GM10266 (cell line): ENCODE measurements around the gene ANGPTL4.

Experiments
- DNase-seq: peaks from one replicate; pipeline ENCODE4 v3.0.0; 2012; ENCODE audit errors: extremely low spot score
- CTCF ChIP-seq: IDR thresholded peaks from 2 replicates; pipeline ENCODE4 v1.5.1; 2012; ENCODE audit warnings: mild to moderate bottlenecking, low read depth; ENCODE audit not compliant: control insufficient read depth, insufficient read depth; ENCODE audit errors: missing control alignments

ANGPTL4 gene

DNA sequence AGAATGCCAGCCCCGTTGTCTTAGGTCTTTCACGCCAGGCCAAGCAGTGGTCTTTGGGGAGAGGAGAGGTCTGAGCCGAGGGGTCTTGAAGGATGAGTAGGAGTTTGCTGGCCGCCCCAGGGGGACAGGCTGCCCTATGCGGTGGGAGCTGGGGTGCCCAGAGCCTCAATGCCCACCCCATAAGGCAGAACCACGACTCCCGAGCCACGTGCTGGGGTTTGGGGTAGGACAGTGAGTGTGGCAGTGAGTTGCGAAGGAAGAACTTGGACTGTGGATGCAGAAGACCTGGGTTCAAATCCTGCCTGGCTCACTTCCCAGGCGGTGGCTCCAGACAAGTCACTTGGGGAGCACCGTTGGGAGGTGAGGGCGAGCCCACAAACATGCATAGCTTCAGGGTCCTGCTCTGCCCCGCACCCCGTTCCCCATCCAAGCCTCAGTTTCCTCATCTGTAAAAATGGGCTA is 31.7 kb downstream of the ANGPTL4 start:
- no peak for TF ChIP-seq CTCF
- DNase-seq = no peak

DNA sequence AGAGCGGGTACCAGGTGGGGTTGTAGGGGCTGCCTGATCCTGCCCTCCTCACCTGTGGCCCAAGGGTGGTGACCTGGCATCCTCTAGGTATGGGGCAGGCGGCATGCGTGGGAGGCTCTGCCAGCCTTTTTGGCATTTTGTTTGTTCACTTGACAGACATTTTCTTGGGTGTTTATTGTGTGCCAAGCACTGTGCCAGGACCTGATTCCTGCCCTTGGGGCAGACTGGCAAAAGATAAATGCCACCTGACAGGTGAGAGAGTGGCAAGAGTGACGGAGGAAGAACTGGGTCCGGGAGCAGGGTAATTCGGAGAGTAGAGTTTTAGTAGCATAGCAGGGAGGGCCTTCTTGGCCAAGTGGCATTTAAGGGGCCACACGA is 32.2 kb downstream of the ANGPTL4 start:
- DNase-seq = no peak
- TF ChIP-seq CTCF = no peak

DNA sequence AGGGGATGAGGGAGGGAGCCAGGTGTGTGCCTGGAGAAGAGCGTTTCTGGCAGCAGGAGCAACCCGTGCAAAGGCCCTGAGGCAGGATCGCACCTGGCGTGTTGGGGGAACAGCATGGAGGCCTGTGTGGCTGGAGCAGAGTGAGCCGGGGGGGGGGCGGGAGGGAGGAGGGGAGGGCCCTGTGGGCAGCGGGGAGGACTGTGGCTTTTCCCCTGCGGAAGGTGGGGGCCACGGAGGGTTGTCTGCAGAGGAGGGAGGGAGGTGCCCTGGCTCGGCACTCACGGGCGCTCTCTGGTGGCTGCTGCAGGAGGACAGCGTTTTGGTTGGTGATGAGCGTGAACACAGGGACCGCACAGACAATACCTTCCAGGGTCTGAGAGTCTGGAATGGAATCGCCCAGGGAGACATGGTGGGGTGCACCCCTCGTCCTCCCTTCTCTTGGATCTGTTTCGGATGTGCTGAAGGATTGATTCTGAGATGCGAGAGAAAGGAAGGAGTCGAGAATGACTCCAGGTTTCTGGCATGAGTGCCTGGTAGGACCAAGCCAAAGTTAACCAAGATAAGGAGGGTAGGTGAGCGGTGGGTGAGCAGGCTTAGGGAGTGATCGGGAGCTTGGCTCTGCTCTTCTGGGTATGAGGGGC is 32.7 kb downstream of the ANGPTL4 start:
- peak; percentile 91 for DNase-seq
- peak; percentile 66 for TF ChIP-seq CTCF

DNA sequence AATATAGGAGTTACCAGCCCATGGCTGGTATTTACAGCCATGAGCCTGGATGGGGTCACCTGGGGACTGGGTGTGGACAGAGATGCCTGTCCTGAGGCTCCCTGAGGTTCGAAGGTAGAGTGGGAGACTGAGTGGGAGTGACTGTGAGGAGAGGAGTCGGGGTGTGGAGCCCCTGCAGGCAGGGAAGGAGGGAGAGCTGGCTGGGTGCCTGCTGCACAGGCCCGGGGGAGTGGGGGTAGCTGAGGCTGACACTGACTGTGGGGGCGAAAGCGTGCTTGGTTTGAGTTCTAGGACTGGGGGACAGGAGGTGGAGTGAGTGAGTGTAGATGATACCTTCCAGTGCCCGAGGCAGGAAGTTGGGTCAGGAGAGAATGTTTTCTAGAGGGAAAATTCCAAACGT is 33.3 kb downstream of the ANGPTL4 start:
- TF ChIP-seq CTCF = no peak
- DNase-seq = no peak

- no peak for DNase-seq
- TF ChIP-seq CTCF = no peak
Measured at GRCh38 chr19:8397746-8398310, 33.9 kb downstream of the ANGPTL4 start.

- no peak for DNase-seq
- no peak for TF ChIP-seq CTCF
Measured at GRCh38 chr19:8398311-8398771, 34.4 kb downstream of the ANGPTL4 start.

GRCh38 chr19:8399681-8400188 is 35.8 kb downstream of the ANGPTL4 start:
- no peak for DNase-seq
- TF ChIP-seq CTCF = no peak
